ENCODE measurements around the gene LIPC.
A peak's percentile ranks its signal among the peaks of the same experiment; 100 is the strongest.

Gene LIPC

GRCh38 chr15:58498821-58499580, 67.2 kb downstream of the LIPC start:
- DNase-seq, result peak; percentile 54

DNA sequence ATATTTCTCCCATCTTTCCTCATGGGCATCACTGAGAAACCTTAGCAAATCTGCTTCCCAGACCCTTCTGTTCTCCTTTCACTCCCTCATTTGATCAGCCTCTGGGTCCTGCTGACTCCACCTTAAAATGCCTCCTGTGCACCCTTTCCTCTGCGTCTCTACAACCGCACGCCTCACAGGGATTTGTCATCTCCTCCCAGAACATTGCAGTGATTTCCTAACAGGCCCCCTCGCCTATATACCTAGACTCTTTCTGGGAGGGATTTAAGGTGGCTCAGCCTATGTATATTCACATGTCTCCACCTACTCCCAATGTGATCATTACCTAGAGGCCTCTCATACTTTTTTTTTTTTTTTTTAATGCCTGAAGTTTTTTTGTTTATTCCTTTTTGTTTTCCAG, 69.2 kb downstream of the LIPC start:
- no peak for DNase-seq

DNA sequence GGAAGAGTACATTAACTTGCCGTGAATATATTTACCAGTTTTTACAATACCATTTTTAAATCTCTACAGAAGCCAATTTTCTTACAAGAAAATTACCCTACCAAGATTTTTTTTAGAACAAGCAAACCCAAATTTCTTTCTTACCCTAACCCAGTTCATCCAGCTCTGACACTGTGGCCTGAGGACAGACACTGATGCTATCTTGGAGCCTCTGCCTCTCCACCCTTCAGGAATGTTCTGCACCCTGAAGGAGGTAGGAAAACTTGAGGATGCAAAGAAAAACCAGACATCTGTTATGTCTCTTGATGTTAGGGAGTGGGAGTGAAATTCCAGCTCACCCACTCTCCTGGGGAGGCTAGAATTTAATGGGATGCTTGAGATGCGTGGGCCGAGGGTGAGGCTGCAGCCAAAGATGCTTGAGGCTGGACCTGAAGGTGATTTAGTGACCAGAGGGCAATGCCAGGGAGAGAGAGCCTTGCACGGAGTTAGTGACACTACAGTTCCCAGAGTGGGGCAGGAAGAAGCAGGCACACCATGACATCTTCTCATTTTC, 69.9 kb downstream of the LIPC start:
- no peak for DNase-seq

- DNase-seq, result no peak
Measured at GRCh38 chr15:58503139-58504027, 71.6 kb downstream of the LIPC start.

- no peak for DNase-seq
Measured at GRCh38 chr15:58504674-58505234, 73.0 kb downstream of the LIPC start.

- DNase-seq, result no peak
Measured at GRCh38 chr15:58505581-58505980, 73.8 kb downstream of the LIPC start.

DNA sequence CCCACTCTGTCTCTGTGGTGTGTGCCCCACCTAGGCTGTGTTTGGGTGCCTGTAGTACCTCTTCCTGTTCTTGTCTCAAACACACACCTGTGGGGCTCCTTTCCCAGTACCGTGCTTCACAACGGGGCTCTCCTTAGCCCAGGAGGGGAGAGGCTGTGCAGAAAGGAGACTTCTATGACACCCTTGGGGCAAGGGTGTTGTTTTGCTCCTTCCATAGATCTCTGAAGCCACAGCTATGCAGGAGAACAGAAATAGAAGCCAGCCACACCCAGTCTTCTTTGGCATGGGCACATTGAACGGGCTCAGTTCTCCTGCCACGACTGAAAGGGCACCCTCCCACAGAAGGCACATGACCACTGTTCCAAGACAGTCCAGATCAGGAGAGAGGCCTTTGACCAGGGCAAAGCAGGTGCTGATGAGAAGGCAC, 74.3 kb downstream of the LIPC start:
- no peak for DNase-seq

DNA sequence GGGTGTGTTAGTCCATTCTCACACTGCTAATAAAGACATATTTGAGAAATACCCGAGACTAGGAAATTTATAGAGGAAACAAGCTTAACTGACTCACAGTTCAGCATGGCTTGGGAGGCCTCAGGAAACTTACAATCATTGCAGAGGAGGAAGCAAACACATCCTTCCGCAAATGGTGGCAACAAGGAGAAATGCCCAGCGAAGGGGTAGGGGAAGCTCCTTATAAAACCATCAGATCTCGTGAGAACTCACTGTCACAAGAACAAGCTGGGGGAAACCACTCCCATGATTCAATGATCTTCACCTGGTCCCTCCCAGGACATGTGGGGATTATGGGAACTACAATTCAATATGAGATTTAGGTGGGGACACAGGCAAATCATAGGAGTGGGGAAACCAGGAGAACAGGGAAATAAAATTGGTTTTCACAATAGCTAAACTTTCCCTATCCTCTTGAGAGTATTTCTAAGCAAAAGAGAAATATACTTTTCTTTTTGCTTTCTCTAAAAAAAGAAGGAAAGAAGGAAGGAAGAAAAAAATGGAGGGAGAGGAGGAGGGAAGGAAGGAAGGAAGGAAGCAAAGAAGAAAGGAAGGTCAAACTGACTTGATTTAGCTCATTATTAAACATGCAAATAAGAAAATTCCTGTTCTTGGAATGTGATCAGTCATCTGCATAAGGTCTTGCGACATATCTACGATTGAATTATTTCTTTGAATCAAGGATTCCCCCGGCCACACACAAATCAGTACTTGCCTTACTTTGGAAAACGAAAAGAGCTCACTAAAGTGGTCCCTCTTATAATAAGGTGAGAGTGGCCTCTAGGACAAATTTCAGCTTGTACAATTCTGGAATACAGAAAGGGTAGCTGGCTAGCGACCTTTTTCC, 75.2 kb downstream of the LIPC start:
- no peak for DNase-seq

- DNase-seq, result no peak
Measured at GRCh38 chr15:58509556-58509955, 77.8 kb downstream of the LIPC start.

GRCh38 chr15:58510715-58511598, 79.2 kb downstream of the LIPC start:
- peak; percentile 21 for DNase-seq

DNA sequence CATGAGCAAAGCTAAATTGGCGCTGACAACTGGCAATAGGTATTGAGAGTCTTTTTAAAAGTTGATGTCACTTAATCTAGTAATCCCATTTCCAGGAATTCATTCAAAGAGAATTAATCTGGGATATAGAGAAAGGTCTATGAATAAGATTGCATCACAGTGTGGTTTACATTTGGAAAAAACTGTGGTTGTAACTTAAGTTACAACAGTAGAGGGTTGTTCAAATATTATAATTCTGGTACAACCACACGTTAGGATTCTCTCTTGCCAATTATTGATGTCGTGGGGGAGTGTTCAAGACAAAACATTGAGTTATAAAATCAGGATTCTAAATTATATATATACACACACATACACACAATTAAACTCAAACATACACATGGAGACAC, 79.8 kb downstream of the LIPC start:
- DNase-seq, result no peak

DNA sequence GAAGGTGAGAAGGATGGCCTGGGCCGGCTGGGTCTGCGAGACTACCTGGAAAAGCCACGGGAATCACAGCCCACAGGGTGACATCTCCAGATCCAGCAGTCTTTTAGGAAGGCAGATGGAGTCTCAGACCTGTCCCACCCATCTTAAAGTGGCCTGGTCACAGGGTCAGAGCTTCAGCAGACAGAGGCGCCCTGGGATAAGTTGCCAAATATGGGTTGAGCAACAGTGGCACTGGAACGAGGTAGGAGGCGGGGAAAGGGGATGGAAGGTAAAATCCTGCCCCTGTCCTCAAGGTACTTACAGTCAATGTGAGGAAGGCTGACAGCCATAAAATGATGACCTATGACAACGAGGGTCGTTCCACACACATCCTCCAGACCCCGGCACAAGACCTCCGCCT, 80.7 kb downstream of the LIPC start:
- DNase-seq, result no peak

- peak; percentile 28 for DNase-seq
Measured at GRCh38 chr15:58513008-58513407, 81.2 kb downstream of the LIPC start.

DNA sequence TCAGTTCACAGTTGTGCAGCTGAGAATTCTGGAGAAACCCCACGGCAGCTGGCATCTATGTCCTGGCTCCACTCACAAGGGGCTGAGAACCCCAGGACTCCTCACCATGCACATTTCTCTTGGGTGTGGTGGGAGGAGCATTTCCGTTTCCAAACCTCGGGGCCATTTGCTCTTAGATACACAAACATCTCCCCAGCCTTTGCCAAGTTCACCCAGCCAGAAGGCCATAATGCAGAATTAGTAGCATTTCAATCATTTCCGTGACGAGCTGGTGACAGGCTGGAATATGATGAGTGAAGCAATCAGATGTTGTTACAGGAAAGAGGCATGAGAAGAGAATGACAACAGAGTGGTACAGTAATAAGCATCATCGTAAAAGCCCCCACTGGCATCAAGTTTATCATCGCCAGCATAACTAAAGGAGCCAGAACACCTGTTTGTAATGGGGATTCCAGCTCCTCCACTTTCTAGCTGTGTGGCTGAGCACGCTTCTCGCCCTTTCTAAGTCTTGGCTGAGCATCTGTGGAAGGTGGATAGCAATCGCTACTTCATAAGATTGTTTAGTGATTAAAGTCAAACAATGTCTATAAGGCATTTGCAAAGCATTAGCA, 82.0 kb downstream of the LIPC start:
- DNase-seq, result peak; percentile 18

GRCh38 chr15:58515807-58516206, 84.0 kb downstream of the LIPC start:
- no peak for DNase-seq

DNA sequence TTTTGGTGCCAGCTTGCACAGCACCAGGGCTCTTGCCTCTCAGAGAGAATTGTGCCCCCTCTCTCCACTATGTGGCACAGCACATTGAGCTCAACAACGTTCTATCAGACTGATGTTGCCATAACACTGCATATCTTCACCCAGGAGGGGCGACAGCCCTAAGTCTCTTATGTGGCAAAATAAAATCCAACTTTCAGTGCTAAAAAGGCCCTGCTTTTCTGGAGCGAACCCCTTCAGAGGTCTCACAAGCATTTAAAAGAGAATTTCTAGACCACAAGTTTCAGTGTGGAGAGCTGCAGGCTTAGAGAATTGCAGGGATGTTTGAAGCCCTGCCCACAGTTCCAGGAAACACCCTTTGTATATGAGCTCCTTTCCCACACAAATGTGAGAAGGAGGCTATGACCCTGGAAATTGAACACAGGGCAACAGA, 85.5 kb downstream of the LIPC start:
- DNase-seq, result no peak

GRCh38 chr15:58517682-58518525, 86.1 kb downstream of the LIPC start:
- DNase-seq, result no peak

DNA sequence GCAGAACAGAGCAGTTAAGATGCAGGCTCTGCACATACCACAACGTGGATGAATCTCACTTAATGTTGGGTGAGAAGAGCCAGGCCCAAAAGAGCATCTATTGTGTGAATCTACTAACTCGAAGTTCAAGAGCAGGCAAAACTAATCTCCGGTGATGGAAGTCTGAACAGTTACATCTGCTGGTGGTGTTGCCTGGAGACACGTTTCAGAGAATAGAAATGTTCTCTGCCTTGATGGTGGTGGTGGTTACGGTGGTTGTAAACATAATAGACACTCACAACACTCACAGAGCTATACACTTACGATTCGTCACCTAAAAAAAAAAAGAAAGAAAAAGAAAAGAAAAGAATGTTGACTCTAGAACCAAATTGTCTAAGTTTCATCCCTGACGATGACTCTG, 86.8 kb downstream of the LIPC start:
- DNase-seq, result no peak

GRCh38 chr15:58519516-58519915, 87.7 kb downstream of the LIPC start:
- no peak for DNase-seq

DNA sequence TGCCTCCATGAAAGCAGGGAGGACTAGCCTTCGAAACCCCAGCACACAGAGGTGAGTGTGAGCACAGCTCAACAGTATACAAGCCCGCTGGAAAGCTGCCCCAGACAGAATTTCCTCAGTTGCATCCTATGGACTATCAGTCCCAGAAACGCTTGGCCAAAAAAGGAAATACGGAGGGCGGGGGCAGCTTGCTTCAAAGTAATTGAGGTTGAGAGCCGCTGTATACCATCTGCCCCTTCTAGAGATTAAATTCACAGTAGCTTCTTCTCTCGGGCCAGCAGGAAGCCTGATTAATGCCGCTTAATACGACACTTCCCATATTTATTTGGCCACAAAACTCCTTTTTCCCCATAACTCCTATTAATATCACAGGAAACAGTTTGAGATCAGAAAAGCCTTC, 88.7 kb downstream of the LIPC start:
- DNase-seq, result peak; percentile 28

All from eye (tissue), 1 donor.